Suprapubic skin (tissue), 3 donors: ENCODE measurements around the gene KIAA1671.

Source experiments
- EP300 ChIP-seq: sonication (generic); formaldehyde crosslinking; IDR thresholded peaks from one replicate; pipeline ENCODE4 v1.6.1; 2017; ENCODE audit warnings: antibody characterized with exemption
- POLR2A ChIP-seq, 2 donors: fragments of 450-650 bp; IDR thresholded peaks; one replicate each; pipeline ENCODE4 v1.6.1; 2017; ENCODE audit warnings: antibody characterized with exemption in 2 of 2, mild to moderate bottlenecking in 2 of 2, moderate library complexity in 2 of 2
- TF ChIP-seq, protein P1 (sequence below), 2 donors: fragments of 200-600 bp in 1 of 2; fragments of 450-650 bp in 1 of 2; sonication (generic) in 1 of 2; IDR thresholded peaks; one replicate each; pipeline ENCODE4 v1.5.1; 2016 to 2019; ENCODE audit warnings: antibody characterized with exemption in 2 of 2, mild to moderate bottlenecking in 1 of 2, moderate library complexity in 1 of 2

DNA sequence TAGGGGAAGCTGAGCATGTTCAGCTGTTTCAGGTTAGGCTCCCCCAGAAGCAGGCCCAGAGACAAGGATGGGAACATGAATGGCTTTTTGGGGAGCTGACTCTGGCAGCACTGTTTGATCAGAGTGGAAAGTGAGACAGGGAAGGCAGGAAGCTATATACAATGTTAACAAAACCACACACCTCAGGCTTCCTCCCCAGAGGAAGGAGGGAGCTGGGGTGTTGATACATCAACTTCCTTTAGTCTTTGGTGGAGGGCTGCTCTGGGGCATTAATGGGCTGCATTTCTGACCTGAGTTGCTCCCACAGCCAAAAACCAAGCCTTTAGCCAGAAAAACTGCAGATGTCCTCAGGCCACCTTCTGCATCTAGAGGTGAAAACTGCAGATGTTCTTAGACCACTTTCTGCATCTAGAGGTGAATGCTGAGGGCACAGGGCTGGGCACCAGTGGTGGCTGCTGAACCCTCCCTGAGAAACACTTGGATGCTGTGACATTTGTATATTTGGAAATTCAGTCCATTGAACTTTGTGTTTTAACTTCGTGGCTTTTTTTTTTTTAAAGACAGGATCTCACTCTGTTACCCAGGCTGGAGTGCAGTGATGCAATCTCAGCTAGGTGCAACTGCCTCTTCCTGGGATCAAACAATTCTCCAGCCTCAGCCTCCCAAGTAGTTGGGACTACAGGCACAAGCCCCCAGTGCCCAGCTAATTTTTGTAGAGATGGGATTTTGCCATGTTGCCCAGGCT is 49.9 kb downstream of the KIAA1671 start:
- TF ChIP-seq, protein P1, sequence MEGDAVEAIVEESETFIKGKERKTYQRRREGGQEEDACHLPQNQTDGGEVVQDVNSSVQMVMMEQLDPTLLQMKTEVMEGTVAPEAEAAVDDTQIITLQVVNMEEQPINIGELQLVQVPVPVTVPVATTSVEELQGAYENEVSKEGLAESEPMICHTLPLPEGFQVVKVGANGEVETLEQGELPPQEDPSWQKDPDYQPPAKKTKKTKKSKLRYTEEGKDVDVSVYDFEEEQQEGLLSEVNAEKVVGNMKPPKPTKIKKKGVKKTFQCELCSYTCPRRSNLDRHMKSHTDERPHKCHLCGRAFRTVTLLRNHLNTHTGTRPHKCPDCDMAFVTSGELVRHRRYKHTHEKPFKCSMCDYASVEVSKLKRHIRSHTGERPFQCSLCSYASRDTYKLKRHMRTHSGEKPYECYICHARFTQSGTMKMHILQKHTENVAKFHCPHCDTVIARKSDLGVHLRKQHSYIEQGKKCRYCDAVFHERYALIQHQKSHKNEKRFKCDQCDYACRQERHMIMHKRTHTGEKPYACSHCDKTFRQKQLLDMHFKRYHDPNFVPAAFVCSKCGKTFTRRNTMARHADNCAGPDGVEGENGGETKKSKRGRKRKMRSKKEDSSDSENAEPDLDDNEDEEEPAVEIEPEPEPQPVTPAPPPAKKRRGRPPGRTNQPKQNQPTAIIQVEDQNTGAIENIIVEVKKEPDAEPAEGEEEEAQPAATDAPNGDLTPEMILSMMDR (IDR thresholded peaks at IDR 0.05): no peak
- TF ChIP-seq POLR2A (IDR thresholded peaks at IDR 0.05) (no peak), EP300 (no peak)
